HUES48 (cell line): ENCODE data around the gene ST6GAL1.

Source experiments
- H3K27ac ChIP-seq: one replicate; pipeline ENCODE4 v1.7.0; 2013; ENCODE audit warnings: low read depth, low read length, inconsistent platforms
- H3K27me3 ChIP-seq: 2 replicates; pipeline ENCODE4 v1.6.1; 2013; ENCODE audit warnings: mild to moderate bottlenecking, low read length; ENCODE audit not compliant: control insufficient read depth, insufficient read depth
- H3K36me3 ChIP-seq: 2 replicates; pipeline ENCODE4 v1.6.1; 2013; ENCODE audit warnings: low read length; ENCODE audit not compliant: control insufficient read depth, insufficient read depth
- H3K4me1 ChIP-seq: 2 replicates; pipeline ENCODE4 v1.6.1; 2013; ENCODE audit warnings: mild to moderate bottlenecking, low read length; ENCODE audit not compliant: control insufficient read depth, insufficient read depth
- H3K4me3 ChIP-seq: 2 replicates; pipeline ENCODE4 v1.5.1; 2013; ENCODE audit warnings: mild to moderate bottlenecking, low read depth, low read length
- H3K9ac ChIP-seq: 2 replicates; pipeline ENCODE4 v1.6.1; 2013; ENCODE audit warnings: mild to moderate bottlenecking, low read depth, low read length, moderate library complexity
- H3K9me3 ChIP-seq: 2 replicates; pipeline ENCODE4 v1.6.1; 2013; ENCODE audit warnings: low read length; ENCODE audit not compliant: control insufficient read depth, insufficient read depth

The ST6GAL1 gene

GRCh38 chr3:186917512-186918312 lies 12.6 kb upstream of the ST6GAL1 start:
- no peaks in the 10 kb centered on the region for H3K27me3 ChIP-seq
- no peaks in the 10 kb centered on the region for H3K9me3 ChIP-seq
- no peak overlapping the region for H3K27ac ChIP-seq
- no peak overlapping the region for H3K4me3 ChIP-seq
- H3K9ac ChIP-seq = no peak overlapping the region
- no peaks in the 10 kb centered on the region for H3K4me1 ChIP-seq
- no peaks in the 10 kb centered on the region for H3K36me3 ChIP-seq

- no peaks in the 10 kb centered on the region for H3K36me3 ChIP-seq
- H3K27ac ChIP-seq = no peak overlapping the region
- no peaks in the 10 kb centered on the region for H3K4me1 ChIP-seq
- H3K27me3 ChIP-seq = no peaks in the 10 kb centered on the region
- no peak overlapping the region for H3K4me3 ChIP-seq
- no peak overlapping the region for H3K9ac ChIP-seq
- no peaks in the 10 kb centered on the region for H3K9me3 ChIP-seq
Observed at GRCh38 chr3:186920301-186920700, 10.0 kb upstream of the ST6GAL1 start.

GRCh38 chr3:186920796-186921195 lies 9.5 kb upstream of the ST6GAL1 start:
- H3K4me3 ChIP-seq = no peak overlapping the region
- H3K27ac ChIP-seq = no peak overlapping the region
- no peaks in the 10 kb centered on the region for H3K4me1 ChIP-seq
- no peak overlapping the region for H3K9ac ChIP-seq
- H3K9me3 ChIP-seq = no peaks in the 10 kb centered on the region
- no peaks in the 10 kb centered on the region for H3K36me3 ChIP-seq
- H3K27me3 ChIP-seq = no peaks in the 10 kb centered on the region

GRCh38 chr3:186921578-186921977 lies 8.7 kb upstream of the ST6GAL1 start:
- Histone ChIP-seq H3K4me1 (no peaks in the 10 kb centered on the region), H3K36me3 (no peaks in the 10 kb centered on the region), H3K9ac (no peak overlapping the region), H3K9me3 (no peaks in the 10 kb centered on the region), H3K27ac (no peak overlapping the region), H3K4me3 (no peak overlapping the region), H3K27me3 (no peaks in the 10 kb centered on the region)

GRCh38 chr3:186922224-186922623 lies 8.1 kb upstream of the ST6GAL1 start:
- no peak overlapping the region for H3K9ac ChIP-seq
- no peak overlapping the region for H3K4me3 ChIP-seq
- H3K36me3 ChIP-seq = no peaks in the 10 kb centered on the region
- no peak overlapping the region for H3K27ac ChIP-seq
- H3K9me3 ChIP-seq = no peaks in the 10 kb centered on the region
- no peaks in the 10 kb centered on the region for H3K4me1 ChIP-seq
- H3K27me3 ChIP-seq = no peaks in the 10 kb centered on the region

- H3K9ac ChIP-seq = no peak overlapping the region
- H3K27ac ChIP-seq = no peak overlapping the region
- H3K36me3 ChIP-seq = no peaks in the 10 kb centered on the region
- no peak overlapping the region for H3K4me3 ChIP-seq
- no peaks in the 10 kb centered on the region for H3K27me3 ChIP-seq
- no peaks in the 10 kb centered on the region for H3K4me1 ChIP-seq
- no peaks in the 10 kb centered on the region for H3K9me3 ChIP-seq
Observed at GRCh38 chr3:186922790-186923189, 7.5 kb upstream of the ST6GAL1 start.

GRCh38 chr3:186923241-186923640 lies 7.1 kb upstream of the ST6GAL1 start:
- H3K4me3 ChIP-seq = no peak overlapping the region
- no peaks in the 10 kb centered on the region for H3K9me3 ChIP-seq
- H3K27ac ChIP-seq = no peak overlapping the region
- no peaks in the 10 kb centered on the region for H3K4me1 ChIP-seq
- H3K9ac ChIP-seq = no peak overlapping the region
- no peaks in the 10 kb centered on the region for H3K27me3 ChIP-seq
- no peaks in the 10 kb centered on the region for H3K36me3 ChIP-seq

- no peak overlapping the region for H3K9ac ChIP-seq
Observed at GRCh38 chr3:186925826-186926225, 4.5 kb upstream of the ST6GAL1 start.

GRCh38 chr3:186929186-186929585 lies 1.1 kb upstream of the ST6GAL1 start:
- Histone ChIP-seq H3K9ac (no peak overlapping the region), H3K4me3 (no peak overlapping the region), H3K27ac (no peak overlapping the region), H3K9me3 (no peaks in the 10 kb centered on the region), H3K27me3 (no peaks in the 10 kb centered on the region), H3K36me3 (peaks cover 17% of the 10 kb centered on the region), H3K4me1 (peaks cover 28% of the 10 kb centered on the region)

More at GRCh38 chr3:186925826-186926225, 4.5 kb upstream of the ST6GAL1 start:
- Histone ChIP-seq H3K4me1 (peaks cover 8% of the 10 kb centered on the region), H3K9me3 (no peaks in the 10 kb centered on the region), H3K27me3 (no peaks in the 10 kb centered on the region), H3K4me3 (no peak overlapping the region), H3K36me3 (no peaks in the 10 kb centered on the region), H3K27ac (no peak overlapping the region)

GRCh38 chr3:186929685-186930084 lies 641 bp upstream of the ST6GAL1 start:
- Histone ChIP-seq H3K27ac (peak overlapping the region; percentile 95), H3K27me3 (no peaks in the 10 kb centered on the region), H3K36me3 (peaks cover 21% of the 10 kb centered on the region), H3K9ac (peak overlapping the region; percentile 77; the same call in 1 of the 2 replicates), H3K4me3 (peak overlapping the region; percentile 89), H3K4me1 (peaks cover 28% of the 10 kb centered on the region), H3K9me3 (no peaks in the 10 kb centered on the region)

- peak overlapping the region; percentile 77 for H3K9ac ChIP-seq
- peaks cover 28% of the 10 kb centered on the region for H3K4me1 ChIP-seq
- peak overlapping the region; percentile 89 for H3K4me3 ChIP-seq
- H3K27me3 ChIP-seq = no peaks in the 10 kb centered on the region
- no peaks in the 10 kb centered on the region for H3K9me3 ChIP-seq
- peaks cover 33% of the 10 kb centered on the region for H3K36me3 ChIP-seq
- peak overlapping the region; percentile 95 for H3K27ac ChIP-seq
Observed at GRCh38 chr3:186930641-186931531, 560 bp downstream of the ST6GAL1 start.
